HG02759 (cell line): Measurements from ENCODE around the gene VPS26A.

Source experiments
- ATAC-seq: cut with Tn5 transposase; IDR thresholded peaks from one replicate; pipeline ENCODE4 v1.9.1; 2021; ENCODE audit warnings: mild to moderate bottlenecking, moderate library complexity; ENCODE audit not compliant: unreplicated experiment

Gene VPS26A

GRCh38 chr10:69123747-69124562, at the start of gene VPS26A:
TSS of gene VPS26A (plus strand) at chr10:69124178. CDS start at chr10:69124278, 100 bp downstream.
- peak; percentile 87 for ATAC-seq

- ATAC-seq, result no peak
These were observed 49.4 kb upstream of the VPS26A start for GRCh38 chr10:69074532-69074931.

GRCh38 chr10:69075431-69075830, 48.5 kb upstream of the VPS26A start:
- ATAC-seq, result no peak

GRCh38 chr10:69078311-69078710, 45.7 kb upstream of the VPS26A start:
- ATAC-seq, result no peak

GRCh38 chr10:69080226-69080625, 43.8 kb upstream of the VPS26A start:
- no peak for ATAC-seq

- ATAC-seq, result no peak
These were observed 37.9 kb upstream of the VPS26A start for GRCh38 chr10:69086001-69086509.

DNA sequence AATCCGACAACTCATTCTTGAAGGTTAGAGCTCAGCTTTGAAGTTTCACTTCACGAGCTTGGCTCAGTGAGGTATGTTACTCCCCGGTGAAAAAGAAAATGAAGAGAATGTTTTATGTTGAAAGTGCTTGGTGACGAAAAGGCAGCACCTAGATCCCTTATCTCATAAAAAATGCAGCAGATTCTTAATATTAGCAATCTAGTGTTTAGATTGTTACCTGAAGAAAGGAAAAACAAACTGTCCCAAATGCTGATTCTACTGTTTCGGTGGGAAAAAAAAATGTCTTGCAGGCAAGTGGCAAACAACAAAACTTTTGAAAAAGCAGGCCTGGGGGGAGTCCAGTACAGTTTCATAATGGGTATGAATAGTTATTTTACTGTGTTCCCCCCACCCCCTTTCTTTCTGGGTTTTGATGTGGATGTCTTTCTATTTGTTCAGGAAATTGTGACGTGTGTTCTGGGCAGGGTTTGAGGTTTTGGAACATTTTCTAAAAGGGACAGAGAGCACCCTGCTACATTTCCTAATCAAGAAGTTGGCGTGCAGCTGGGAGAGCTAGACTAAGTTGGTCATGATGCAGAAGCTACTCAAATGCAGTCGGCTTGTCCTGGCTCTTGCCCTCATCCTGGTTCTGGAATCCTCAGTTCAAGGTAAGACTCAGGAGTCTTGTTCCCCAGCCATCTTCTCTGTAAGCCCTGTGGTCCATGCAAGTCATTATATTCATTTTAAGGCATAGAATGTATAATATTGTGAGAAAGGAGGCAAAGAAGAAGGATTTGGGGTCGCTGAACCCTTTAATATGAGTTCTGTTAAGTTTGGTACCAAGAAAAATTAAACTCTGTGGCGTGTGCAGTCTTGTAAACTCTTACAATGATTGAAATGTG, 36.1 kb upstream of the VPS26A start, which contains the start of gene SRGN:
Gene SRGN, plus strand, starts transcription at position 514 of the 881 bp plus-strand sequence. Its CDS starts 55 bp downstream, at position 569.
- ATAC-seq, result peak; percentile 66

GRCh38 chr10:69088471-69088769, 35.6 kb upstream of the VPS26A start:
- no peak for ATAC-seq

GRCh38 chr10:69088801-69089501, 35.0 kb upstream of the VPS26A start:
- no peak for ATAC-seq

DNA sequence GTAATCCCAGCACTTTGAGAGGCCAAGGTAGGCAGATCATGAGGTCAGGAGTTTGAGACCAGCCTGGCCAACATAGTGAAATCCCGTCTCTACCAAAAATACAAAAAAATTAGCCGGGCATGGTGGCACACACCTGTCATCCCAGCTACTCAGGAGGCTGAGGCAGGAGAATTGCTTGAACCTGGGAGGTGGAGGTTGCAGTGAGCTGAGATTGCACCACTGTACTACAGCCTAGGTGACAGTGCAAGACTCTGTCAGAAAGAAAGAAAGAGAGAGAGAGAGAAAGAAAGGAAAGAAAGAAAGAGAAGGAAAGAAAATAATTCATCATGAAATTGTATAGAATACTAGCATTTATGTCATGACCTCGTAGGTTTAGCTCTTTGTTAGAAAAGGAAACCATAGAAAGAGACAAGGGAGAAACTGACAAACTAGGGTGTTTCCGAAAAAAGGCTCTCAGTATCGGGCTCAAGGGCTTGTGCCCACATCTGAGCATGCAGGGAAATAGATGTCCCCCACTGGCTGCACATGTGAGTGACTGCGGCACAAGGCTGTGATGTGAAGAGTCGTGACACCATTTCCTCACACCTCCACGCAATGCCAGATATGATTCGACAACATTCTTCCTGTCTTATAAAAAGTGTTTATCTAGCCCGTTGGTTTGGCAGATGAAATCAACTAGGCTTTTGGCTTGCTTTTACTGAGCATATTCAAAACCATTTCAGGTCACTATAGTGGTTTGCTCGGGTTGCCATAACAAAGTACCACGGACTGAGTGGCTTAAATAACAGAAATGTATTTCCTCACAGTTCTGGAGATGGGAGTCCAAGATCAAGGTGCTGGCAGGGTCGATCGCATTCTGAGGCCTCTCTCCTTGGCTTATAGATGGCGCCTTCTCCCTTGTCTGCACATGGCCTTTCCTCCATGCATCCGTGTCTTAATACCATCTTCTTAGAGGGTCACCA, 34.1 kb upstream of the VPS26A start:
- peak; percentile 41 for ATAC-seq

DNA sequence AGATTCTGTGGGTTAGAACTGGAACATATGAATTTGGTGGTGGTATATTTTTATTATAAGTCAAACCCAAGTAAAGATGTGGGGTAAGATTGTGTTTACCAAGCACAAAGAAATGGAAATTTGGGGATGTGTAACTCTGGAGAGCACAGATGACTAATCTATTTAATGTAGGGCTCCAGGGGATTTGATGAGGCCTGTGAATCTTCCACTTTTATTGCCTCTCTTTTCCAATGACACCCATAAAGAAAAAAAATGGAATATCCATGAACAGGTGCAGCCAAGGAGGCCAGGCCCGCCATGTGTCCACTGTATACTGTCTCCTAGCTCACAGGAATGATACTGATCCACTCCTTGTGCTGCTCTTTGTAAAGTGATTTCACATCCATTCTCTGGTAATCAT, 33.3 kb upstream of the VPS26A start:
- ATAC-seq, result no peak

DNA sequence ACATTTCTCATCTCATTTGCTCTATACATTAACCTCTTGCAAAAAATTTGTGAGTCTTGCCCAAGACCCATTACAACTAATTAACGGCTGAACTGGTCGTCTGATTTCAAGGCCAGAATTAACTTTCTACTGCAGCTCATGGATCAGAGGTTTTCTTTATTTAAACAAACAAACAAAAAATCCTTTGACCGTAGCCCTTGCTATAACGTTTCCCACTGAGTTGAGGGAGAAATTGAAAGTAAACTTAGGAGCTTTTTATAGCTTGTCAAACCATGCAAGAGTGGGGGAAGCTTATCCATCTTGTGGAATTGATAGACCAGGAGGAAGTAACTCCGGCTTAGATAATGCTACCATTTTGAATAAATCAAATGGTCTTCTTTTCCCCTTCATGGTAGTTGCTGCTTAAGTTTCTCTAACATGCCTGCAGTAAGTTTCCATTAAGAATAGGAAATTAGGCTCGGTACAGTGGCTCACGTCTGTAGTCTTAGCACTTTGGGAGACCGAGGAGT, 32.8 kb upstream of the VPS26A start:
- ATAC-seq, result no peak

- peak; percentile 41 for ATAC-seq
These were observed 30.8 kb upstream of the VPS26A start for GRCh38 chr10:69092959-69093850.

DNA sequence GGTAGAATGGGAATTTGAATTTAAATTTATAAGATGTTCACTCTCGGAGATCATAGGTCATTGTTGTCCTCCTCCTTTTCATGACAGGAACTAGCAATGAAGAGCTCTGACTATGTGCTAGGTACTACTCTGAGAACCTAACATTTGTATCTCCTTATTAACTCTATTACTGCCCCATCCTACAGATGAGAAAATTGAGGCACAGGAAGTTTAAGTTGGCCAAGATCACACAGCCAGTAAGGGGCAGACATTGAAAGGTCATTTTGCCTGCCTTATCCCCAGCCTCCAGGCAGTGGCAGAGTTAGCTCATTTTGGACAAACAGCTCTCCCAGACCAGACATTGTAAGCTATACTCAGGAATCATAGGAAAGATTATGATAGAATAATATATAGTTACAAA, 30.0 kb upstream of the VPS26A start:
- no peak for ATAC-seq

GRCh38 chr10:69096045-69096444, 27.9 kb upstream of the VPS26A start:
- ATAC-seq, result peak; percentile 72

DNA sequence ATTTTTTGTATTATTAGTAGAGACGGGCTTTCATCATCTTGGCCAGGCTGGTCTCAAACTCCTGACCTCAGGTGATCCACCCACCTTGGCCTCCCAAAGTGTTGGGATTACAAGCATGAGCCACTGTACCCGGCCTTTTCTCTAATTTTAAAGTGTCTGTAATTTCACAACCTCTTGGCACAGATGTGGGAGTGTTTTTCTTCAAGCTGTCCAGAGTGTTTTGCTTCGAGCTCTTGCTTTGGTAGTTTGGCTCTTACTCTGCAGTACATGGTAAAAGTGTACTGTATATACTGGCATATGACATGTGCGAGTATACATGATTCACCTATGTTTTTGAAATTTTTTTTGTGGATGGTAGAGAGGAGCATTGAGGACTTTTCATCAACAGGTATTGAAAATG, 26.2 kb upstream of the VPS26A start:
- ATAC-seq, result no peak

- no peak for ATAC-seq
These were observed 23.7 kb upstream of the VPS26A start for GRCh38 chr10:69100136-69100872.

DNA sequence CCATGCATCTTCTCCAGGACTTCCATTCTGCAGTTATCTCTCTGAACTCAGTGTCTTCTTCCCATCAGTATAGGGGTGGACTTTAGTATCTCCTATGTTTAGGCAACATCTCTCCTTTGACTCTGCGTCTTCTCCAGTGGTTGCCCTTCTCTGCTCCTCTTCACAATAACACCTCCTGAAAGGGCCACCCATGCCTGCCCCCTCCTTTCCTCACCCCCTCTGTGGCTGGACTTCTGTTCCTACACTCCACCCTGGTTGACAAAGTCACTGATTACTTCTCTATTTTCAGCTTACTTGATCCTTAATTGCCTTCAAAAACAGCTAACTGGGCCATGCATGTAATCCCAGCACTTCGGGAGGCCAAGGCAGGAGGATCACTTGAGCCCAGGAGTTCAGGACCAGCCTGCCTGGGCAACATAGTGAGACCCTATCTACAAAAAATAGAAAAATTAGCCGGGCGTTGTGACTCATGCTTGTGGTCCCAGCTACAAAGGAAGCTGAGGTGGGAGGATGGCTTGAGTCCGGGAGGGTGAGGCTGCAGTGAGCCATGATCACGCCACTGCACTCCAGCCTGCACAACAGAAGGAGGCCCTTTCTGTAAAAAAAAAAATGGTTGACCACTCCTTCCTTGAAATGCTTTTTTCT, 22.4 kb upstream of the VPS26A start:
- no peak for ATAC-seq
